NCI-H1436 (cell line): ENCODE results near the gene UGT3A2.
A peak's percentile ranks its signal among the peaks of the same experiment; 100 is the strongest.

Experiments
- DNase-seq: peaks from one replicate; lab custom pipeline; 2025; lab: John Stamatoyannopoulos, UW

The UGT3A2 gene, protein sequence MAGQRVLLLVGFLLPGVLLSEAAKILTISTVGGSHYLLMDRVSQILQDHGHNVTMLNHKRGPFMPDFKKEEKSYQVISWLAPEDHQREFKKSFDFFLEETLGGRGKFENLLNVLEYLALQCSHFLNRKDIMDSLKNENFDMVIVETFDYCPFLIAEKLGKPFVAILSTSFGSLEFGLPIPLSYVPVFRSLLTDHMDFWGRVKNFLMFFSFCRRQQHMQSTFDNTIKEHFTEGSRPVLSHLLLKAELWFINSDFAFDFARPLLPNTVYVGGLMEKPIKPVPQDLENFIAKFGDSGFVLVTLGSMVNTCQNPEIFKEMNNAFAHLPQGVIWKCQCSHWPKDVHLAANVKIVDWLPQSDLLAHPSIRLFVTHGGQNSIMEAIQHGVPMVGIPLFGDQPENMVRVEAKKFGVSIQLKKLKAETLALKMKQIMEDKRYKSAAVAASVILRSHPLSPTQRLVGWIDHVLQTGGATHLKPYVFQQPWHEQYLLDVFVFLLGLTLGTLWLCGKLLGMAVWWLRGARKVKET

DNA sequence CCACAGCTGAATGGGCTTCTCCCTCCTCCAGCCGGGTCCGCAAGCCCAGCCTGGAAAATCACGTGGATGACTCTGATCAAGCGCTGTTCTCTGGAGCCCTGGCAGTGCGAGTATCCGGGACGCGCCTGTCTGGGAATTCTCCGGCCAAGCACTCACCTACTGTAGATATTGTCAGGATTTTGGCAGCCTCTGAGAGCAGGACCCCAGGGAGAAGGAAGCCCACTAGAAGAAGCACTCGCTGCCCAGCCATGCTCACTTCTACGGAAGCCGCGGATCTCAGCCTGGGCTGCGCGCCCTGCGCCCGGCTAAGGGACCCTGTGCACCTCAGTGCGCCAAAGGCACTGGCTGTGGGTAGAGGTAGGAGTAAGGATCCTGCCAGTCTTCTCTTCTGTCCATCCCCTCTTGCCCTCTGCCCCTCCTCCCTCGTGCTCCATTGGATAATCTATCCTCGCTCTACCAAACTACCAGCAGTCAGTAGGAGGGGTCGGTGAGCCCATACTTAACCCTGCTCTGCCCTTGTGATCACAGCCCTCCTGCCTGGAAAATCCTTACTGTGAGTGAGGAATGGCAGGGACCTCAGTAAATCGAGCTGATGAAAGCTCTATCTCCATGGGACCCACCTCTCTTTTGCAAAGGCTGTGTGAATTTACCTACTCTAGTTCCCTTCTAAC, at the start of gene UGT3A2:
UGT3A2 (minus strand) TSS at position 343 of the 671 bp plus-strand sequence; CDS start at position 250, 93 bp downstream.
- DNase-seq: no peak

DNA sequence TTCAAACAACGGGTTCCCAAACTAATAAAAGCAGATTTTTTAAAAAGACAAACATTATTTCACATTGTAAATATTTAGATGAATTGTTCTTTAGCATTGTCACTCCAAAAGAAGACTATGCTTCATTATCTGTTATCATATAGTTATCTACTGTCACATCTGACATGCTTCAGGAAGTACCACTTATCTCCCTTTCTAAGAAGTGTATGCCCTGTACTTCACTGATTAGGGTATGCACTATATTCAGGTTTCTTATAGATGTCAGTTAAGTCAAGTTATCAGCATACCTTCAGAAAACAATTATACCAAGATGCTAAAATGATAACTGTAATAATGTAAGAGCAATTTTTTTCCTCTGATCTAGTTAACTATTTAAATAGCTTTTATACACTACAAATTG, 44.6 kb upstream of the UGT3A2 start:
- no peak for DNase-seq

- no peak for DNase-seq
Measured at GRCh38 chr5:36108758-36109460, 42.2 kb upstream of the UGT3A2 start.

DNA sequence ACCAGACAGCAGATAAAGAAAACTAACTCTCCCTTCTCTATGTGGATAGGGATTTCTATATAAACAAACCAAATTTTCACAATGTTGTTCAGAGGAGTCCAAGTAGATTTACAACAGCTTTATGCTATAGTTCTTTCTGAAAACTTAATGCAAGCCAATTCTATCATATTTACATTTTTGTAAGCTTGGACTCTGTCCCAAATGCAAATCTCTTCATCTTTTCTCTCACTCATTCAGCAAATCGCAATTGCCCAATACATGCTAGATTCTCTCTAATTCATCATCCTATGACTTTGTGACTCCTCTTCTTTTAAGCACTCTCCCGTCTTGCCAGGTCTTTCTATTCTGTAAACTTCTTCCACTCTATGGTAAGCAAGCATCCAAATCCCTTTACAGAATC, 39.1 kb upstream of the UGT3A2 start:
- no peak for DNase-seq

DNA sequence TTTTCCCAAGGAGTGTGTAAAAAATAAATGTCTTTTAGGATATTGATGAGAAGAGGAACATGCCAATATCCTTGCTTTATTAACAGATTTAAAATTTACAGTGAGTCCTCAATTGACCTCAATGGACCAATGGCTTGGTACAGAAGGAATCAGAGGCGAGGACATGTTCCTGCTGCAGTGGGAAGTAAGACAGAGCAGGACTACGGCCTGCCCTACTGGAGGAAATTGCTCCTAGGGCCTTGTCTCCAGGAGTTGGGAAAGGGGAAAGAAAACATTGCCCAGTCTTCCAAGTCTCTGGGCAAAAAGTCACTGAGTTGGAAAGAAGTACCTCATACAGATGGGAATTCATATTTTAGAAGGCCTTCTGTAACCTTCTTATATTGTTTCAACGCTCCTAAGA, 33.1 kb upstream of the UGT3A2 start:
- DNase-seq: no peak

DNA sequence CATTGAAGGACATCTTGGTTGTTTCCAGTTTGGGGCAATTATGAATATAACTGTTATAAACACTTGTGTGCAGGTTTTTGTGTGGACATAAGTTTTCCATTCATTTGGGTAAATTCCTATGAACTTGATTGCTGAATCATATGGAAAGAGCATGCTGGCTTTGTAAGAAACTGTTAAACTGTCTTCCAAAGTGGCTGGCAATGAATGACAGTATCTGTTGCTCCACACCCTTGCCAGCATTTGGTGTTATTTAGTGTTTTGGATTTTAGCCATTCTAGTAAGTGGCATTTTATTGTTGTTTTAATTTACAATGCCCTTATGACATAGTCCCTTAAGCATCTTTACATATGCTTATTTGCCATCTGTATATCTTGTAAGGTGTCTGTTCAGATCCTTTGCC, 29.8 kb upstream of the UGT3A2 start:
- no peak for DNase-seq

DNA sequence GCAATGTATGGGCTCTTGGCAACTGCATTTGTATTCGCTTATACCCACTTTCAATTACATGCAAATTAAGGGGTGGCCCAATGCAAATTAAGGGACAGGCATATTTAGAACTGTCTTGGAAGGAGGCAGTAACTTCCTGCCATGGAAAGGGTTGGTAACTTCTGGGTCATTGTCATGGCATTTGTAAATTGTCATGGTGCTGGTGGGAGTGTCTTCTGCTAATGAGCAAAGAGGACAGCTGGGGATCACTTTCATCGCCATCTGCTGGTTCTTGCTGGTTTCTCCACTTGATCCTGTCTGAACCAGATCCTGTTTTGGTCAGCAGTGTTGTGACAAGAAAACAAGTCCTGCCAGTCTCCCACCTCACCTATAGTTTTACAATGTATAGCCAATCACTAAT, 23.3 kb upstream of the UGT3A2 start:
- DNase-seq: no peak

DNA sequence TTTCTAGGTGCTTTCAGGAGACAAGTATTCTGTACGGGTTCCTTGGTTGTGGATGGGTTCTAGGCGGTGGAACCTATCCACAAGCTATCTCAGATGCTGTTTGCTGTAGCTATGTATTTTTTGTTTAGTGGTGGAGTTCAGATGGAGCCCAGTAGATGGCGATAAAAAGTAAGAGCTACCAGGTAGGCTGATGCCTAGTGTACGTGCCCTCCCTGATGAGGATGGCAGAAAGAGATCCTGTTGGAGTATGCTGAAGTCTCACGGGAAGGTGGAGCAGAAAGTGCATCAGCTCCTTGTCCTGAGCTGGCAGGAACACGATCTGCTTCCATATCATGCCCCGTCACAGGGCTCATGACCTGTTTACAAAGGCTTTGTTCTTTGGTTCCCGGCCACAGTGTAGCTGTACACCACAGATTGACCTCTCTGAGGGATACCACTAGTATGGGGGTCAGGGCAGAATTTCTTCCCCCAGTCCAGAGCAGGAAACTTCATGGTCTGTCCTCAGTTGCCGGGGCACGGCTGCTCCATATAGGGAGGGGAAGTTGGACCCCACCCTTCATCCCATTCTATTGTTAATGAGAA, 12.6 kb upstream of the UGT3A2 start:
- peak; percentile 55 for DNase-seq

DNA sequence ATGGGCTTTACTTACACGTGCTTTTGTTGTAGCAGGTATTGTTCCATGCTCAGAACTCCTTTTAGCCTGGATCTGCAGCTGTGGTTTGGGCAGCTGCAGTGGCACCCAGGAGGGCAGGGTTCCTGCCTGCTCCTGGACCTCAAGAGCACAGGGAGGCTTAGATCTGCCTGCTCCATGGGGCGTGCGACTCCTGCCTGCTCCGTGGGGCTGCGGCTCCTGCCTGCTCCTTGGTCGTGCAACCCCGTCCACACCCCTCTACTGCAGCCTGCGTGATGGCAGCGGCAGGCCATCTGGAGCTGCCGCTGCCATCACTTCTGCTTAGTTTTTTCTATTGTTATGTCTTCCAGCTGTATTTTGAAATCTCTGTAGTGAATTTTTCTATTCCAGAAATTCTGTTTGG, 11.7 kb upstream of the UGT3A2 start:
- DNase-seq: no peak

- DNase-seq: peak; percentile 3
Measured at GRCh38 chr5:36073595-36074216, 7.0 kb upstream of the UGT3A2 start.

DNA sequence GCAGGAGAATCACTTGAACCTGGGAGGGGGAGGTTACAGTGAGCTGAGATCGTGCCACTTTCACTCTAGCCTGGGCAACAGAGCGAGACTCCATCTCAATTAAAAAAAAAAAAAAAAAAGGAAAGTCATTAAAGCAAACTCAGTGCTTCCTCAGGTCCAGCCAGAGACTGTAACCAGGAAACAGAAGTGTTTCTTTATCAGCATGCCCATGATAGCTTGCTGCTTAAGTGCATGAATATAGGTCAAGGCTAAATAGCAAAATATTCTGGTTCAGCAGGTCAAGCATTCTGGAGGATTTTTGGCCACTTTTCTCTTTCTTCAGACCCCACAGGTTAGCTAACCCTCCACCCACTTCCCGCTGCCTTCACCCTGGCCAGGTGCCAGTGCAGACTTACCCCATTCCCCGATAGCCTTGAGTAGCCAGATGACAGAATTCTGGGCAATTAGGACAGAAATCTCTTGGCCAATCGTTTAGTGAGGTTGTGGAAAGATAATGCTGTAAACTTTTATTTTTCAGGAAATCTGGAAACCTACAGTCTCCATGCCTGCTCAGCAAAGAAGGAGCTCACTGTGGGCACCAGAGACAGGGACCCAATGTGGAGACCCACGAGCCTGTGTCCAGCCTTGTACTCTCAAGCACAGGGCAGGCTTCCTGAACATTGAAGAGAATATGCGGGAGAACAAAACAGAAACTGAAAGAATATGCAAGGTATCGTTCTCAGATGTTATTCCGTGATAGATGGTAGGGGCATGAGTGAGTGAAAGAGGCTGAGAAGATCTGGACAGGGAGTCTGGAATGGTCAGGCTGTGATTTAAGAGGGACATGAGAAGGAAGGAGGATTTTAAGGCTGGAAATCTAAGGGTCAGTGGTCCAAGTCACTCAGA, 4.2 kb upstream of the UGT3A2 start:
- DNase-seq: no peak

GRCh38 chr5:36068751-36069281, 2.1 kb upstream of the UGT3A2 start:
- no peak for DNase-seq

- DNase-seq: no peak
Measured at GRCh38 chr5:36066001-36066539, 612 bp downstream of the UGT3A2 start.

DNA sequence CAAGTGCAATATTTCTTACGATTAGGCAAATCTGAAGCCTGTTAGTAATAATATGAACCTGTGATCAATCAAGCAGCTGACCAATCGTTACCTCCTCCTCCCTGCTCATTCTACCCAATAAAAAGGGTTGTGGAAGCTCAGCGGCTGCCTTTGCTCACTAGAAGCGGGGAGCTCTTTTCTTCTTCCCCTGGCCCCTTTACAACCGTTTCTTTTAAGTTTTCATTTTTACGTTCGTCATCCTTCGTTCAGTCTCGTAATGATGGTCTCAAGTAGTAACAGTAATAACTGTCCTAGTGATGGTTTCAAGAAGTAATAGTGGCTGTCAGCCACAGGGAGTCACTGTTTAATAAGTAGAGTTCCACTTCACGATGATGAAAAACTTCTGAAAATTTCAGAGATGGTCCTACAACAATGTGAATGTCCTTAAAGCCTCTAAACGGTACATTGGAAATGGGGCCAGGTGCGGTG, 6.2 kb downstream of the UGT3A2 start:
- no peak for DNase-seq

GRCh38 chr5:36059571-36060419, 6.9 kb downstream of the UGT3A2 start:
- DNase-seq: no peak

DNA sequence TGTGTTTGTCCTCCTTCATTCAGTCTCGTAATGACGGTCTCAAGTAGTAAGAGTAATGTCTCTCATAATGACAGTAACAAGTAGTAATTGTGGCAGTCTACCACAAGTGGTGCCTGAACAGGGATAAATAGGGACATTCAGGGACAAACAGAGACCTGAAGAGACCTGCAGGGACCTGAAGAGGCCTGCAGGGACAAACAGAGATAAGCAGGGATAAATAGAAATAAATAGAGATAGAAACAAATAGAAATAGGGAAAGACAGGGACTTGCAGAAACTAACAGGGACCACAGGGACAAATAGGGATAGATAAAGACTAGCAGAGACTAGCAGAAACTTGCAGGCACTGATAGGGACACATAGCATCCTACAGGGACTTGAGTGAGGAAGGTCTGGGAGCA, 7.9 kb downstream of the UGT3A2 start:
- peak; percentile 18 for DNase-seq

GRCh38 chr5:36057386-36057785, 9.3 kb downstream of the UGT3A2 start:
- no peak for DNase-seq

DNA sequence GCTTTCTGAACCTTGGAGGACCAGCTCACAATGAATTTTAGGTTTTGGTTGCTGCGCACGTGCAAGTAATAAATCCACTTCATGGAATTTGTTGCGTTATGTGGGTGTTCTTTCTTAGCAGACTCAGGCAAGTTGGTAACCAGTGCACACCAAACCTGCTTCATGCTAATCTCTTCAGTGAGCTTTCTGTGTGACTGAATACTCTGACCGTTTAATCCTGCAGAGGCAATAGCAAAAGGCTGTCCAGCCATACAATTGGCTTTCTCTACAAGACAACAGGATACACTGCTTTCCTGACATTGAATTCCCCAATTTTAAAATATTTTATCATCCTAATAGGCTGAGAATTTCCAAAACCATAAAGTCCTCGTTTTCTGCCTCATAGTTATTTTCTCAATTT, 10.3 kb downstream of the UGT3A2 start:
- no peak for DNase-seq

DNA sequence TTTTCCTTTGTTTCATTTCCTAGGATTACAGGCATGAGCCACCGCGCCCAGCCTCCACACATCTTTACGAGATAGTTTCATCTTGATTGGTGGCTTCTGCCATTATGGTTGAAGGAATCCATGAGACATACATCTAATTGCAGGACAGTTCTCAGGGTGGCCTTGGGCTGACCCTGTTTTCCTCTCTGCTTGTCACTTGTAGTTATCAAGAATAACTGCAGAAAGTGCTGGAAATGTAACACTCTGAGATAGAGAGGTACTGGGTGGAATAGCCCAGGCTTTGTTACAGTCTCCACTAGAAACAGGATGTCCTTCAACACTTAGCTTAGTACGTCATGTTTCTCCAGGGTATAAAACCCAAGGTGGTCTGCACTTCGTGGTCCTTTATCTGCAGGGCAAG, 10.7 kb downstream of the UGT3A2 start:
- DNase-seq: no peak
